GM12892 (cell line): ENCODE results near the gene HMCN2.

Experiments used
- POLR2AphosphoS5 ChIP-seq: IDR thresholded peaks from 2 replicates; pipeline ENCODE4 v1.6.1; 2011; ENCODE audit warnings: low read depth, low read length, control low read depth
- TAF1 ChIP-seq: IDR thresholded peaks from 2 replicates; pipeline ENCODE4 v1.6.1; 2011; ENCODE audit warnings: low read depth, mild to moderate bottlenecking, control low read depth, low read length, borderline replicate concordance

GRCh38 chr9:130438382-130438981 lies 172.9 kb downstream of the HMCN2 start:
- TF ChIP-seq POLR2AphosphoS5 (no peak), TAF1 (no peak)
